Measurements from ENCODE around the gene CPLANE1.
A peak's percentile ranks its signal among the peaks of the same experiment; 100 is the strongest.
"Not testable (repeated sequence)": the region's sequence is repeated elsewhere in the genome, so short reads cannot be mapped to it uniquely, and the experiment has no call there.

The CPLANE1 gene

DNA sequence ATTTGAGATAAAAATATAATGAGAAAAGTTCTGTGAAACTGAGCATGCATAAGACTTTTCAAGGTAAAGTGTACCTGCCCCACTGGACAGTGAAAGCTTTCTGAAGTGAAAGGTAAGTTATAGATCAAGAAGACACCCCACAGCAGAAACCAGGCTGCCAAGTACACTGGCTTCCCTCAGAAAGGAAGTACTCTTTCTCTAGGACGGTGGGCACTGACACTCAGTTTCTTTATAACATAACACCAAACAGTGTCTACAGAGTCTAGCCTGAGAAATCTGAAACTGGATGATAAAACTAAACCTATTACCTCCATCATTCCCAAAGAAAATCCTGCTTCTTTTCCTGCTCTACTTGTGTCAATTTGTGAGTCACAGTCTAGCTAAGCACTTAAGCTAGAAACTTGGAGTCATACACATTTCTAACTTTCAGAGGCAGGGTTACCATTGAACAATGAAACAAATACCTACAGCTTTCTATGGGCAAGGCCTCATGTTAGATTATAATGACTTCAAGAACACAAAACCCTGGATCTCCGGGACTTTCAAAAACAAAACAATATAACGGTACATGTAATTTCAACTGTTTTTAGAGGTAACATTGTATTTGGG, 136.7 kb downstream of the CPLANE1 start:
- DNase-seq: peak; percentile 15

GRCh38 chr5:37111426-37112382, 137.5 kb downstream of the CPLANE1 start:
- DNase-seq: peak; percentile 73

DNA sequence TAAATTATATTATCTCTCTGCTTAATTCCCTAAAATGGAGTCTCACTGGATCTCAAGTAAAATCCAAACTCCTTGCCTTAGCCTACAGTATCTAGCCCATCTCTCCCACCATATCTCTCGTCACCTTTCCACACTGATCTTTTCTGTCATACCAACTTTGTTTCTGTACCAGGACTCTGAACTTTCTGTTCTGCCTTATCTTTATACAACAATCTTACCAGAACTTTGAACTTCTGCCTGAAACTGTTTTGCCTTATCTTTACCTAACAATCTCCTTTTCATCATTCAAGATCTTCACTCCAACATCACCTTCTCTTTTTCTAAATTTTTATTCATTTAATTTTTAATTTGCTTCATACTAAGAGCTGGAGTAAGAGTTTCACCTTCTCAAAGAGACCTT, 139.0 kb downstream of the CPLANE1 start:
- no peak for DNase-seq

- no peak for DNase-seq
Observed at GRCh38 chr5:37109338-37109737, 139.8 kb downstream of the CPLANE1 start.

- DNase-seq: no peak
Observed at GRCh38 chr5:37103302-37103701, 145.9 kb downstream of the CPLANE1 start.

GRCh38 chr5:37099267-37099666, 149.9 kb downstream of the CPLANE1 start:
- not testable (repeated sequence) for DNase-seq

GRCh38 chr5:37093795-37094194, 155.4 kb downstream of the CPLANE1 start:
- DNase-seq: not testable (repeated sequence)

DNA sequence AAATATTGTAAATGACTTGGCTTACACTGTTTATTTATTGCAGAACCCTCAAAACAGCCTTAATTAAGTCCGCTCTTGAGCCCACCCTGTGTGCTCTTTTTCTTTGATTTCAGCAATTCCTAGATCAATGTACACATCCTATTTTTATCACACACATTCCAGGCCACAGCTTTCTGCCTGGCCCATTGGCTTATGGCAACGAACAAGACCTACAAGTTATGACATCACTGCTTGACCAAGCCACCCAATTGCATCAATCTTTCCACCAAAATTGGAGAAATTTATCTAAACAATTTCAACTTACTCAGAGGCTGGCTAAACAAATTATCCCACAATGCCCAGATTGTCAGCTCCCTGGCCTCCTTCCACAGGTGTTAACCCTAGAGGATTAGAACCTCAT, 158.4 kb downstream of the CPLANE1 start:
- no peak for DNase-seq

DNA sequence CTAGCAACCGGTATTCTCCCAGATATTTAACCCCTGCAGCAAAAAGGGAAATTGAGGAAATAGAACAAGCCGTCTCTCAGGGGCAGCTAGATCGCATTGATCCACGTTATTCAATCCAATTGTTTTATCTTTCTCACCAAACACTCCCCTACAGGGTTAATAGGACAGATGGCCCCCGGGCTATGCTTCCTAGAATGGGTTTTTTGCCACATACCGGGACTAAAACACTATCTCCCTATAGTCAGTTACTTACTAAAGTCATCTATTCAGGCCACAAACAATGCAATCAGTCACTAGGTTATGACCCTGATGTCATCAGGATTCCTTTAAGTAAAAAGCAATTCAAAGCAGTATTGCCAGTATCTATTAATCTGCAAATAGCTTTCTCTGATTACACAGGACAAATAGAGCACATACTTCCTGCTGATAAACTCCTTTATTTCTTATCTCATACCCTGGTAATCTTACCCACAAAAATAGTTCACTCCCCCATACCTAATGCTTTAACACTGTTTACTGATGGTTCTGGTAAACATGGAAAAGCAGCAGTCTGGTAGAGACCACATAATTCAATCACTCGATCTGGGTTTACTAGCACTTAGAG, 159.0 kb downstream of the CPLANE1 start:
- peak; percentile 30 for DNase-seq

DNA sequence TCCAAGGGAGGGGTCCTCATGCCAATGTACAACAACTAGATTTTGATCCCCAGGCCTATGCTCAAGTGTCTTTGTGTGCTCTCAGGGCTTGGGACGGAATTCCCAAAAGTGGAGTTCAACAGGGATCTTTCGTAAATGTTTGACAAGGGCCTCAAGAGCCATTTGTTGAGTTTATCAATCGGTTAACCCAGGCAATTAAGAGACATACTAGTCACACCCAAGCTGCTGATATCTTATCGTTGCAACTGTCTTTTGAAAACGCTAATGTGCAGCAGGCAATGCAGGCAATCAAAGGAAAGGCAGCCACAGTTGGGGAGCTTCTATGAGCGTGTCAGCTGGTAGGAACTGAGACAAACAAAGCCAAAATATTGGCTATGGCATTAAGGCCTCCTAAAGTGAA, 161.2 kb downstream of the CPLANE1 start:
- peak; percentile 38 for DNase-seq

DNA sequence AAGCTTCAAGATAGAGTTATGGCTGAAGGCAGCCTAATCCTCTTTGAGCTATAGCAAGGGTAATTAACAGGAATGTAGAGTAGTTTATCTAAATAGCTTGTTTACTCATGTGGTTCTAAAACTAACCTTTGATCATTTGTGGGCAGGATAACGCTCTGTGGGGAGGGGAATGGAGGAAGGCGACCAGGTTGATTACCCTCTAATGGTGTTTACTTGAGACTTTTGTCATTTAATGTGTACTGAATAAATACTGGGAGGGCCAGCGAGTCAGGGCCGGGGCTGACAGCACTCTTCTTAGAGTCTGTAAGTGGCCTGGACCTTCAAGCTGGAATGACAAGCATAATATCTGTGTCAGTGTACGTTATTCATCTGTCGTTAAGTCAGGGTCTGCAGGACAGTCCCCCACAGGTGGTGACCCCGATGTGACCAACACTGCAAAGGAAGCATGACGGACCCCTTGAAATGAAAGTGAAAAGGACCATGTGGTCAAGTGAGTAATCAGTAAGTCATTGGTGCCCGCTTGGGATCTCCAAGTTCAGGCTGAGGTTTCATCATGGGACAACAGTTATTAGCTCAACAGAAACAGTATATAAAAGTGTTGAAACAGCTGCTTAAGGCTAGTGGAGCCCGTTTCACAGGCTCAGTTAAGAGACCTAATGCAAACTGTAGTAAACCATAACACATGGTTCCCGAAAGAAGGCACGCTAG, 162.6 kb downstream of the CPLANE1 start:
- no peak for DNase-seq

- DNase-seq: not testable (repeated sequence)
Observed at GRCh38 chr5:37086026-37086425, 163.2 kb downstream of the CPLANE1 start.

DNA sequence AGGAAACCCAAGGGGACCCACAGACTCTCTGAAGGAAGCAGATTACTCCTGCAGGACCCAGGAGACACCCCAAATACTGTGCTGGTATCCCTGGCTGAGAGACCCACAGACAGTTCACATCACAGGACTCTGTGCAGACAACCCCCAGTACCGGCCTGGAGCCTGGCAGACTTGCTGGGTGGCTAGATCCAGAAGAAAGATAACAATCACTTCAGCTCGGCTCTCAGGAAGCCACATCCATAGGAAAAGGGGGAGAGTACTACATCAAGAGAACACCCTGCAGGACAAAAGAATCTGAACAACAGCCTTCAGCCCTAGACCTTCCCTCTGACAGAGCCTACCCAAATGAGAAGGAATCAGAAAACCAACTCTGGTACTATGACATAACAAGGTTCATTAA, 166.2 kb downstream of the CPLANE1 start:
- DNase-seq: peak; percentile 13

DNA sequence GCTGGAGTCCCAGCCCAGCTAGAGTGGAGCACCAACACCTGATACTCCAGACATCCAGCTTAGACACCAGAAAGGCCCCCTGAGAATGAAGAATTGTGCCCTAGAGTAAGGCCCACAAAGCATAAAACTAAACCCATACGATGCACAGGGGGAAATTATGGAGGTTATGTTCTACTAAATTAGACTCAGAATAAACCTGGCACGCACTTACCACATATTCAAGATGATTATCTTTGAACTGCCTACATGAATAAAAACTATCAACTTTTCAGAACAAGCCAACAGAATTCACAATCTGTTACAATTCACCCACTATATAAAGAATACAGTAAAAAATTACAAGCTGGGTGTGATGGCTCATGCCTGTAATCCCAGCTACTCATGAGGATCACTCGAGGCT, 168.5 kb downstream of the CPLANE1 start:
- no peak for DNase-seq

GRCh38 chr5:37077146-37077545, 172.0 kb downstream of the CPLANE1 start:
- DNase-seq: no peak

GRCh38 chr5:37075399-37075950, 173.7 kb downstream of the CPLANE1 start:
- no peak for DNase-seq

- no peak for DNase-seq
Observed at GRCh38 chr5:37071901-37072581, 177.1 kb downstream of the CPLANE1 start.

- no peak for DNase-seq
Observed at GRCh38 chr5:37071487-37071886, 177.7 kb downstream of the CPLANE1 start.

GRCh38 chr5:37064442-37064841, 184.7 kb downstream of the CPLANE1 start:
- no peak for DNase-seq

- no peak for DNase-seq
Observed at GRCh38 chr5:37063739-37064138, 185.4 kb downstream of the CPLANE1 start.

GRCh38 chr5:37060030-37060429, 189.1 kb downstream of the CPLANE1 start:
- no peak for DNase-seq

DNA sequence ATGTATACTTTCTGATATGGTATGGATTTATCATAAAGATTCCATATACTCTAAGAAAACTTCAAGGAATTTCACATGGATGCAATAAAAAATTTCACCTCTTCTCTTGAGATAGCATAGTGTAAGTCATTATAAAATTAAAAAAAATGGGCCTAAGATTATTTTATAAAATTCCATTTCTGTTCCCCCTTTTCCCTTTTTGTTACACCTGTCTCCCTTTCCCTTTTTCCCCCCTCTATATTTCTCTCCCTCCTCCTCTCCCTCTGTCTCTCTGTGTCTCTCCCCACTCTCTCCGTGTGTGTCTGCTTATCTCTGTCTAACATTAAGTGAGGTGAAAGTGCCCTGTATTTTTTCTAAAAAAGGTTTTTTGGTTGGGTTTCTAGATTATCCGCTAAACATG, 192.4 kb downstream of the CPLANE1 start:
- no peak for DNase-seq
